Endothelial cell of umbilical vein (primary cell): ENCODE data around the gene GSK3A. TPM values are rescaled to one million over a fixed set of nuclear protein-coding genes. Genes with fewer than 3 reads are reported as not detected.
A peak's percentile ranks its signal among the peaks of the same experiment; 100 is the strongest.

ENCODE experiments used
- BruUV-seq: library from RNA; stranded (reverse); fragments of 400-500 nt; replicated peaks from 2 replicates; lab custom pipeline; 2021; lab: Mats Ljungman, UMichigan
- CTCF ChIA-PET: fragments of 300-600, 350-600 bp; sonication (Branson Sonifier 250); formaldehyde crosslinking; loops from one replicate; lab custom pipeline; 2021; ENCODE audit warnings: antibody characterized with exemption, inconsistent platforms; lab: Charles Lee
- POLR2A ChIA-PET: fragments of 300-600, 350-600 bp; sonication (Branson Sonifier 250); formaldehyde crosslinking; loops from one replicate; lab custom pipeline; 2021; ENCODE audit warnings: antibody characterized with exemption, inconsistent platforms; lab: Charles Lee
- DNase-seq: peaks from one replicate; pipeline ENCODE4 v3.0.0-alpha.2; 2011; ENCODE audit warnings: low read depth, low spot score
- FAIRE-seq: peaks from 2 replicates; lab custom pipeline; 2011; peaks lifted over from hg19 to GRCh38; lab: Jason Lieb, UNC
- H2AFZ ChIP-seq: 2 replicates; pipeline ENCODE4 v1.6.0; 2012; ENCODE audit warnings: low read depth, low read length, control low read depth, inconsistent platforms
- H3K27ac ChIP-seq: 2 replicates; pipeline ENCODE4 v1.5.1; 2011; ENCODE audit warnings: low read depth, mild to moderate bottlenecking, control low read depth, low read length, moderate library complexity; ENCODE audit not compliant: insufficient read depth
- H3K27me3 ChIP-seq, 2 experiments: 2 replicates each; pipeline versions ENCODE4 v1.6.0 to v1.6.1; 2011; ENCODE audit warnings: low read length in 2 of 2, mixed read lengths in 1 of 2; ENCODE audit not compliant: control insufficient read depth in 2 of 2, insufficient read depth in 2 of 2
- H3K36me3 ChIP-seq, 2 experiments: 2 replicates in 1 of 2; 3 replicates in 1 of 2; pipeline ENCODE4 v1.5.1; 2011; ENCODE audit warnings: low read length in 2 of 2, mild to moderate bottlenecking in 1 of 2, moderate library complexity in 1 of 2; ENCODE audit not compliant: control insufficient read depth in 2 of 2, insufficient read depth in 2 of 2; ENCODE audit errors: extremely low read depth in 1 of 2
- H3K4me1 ChIP-seq: 3 replicates; pipeline ENCODE4 v1.5.1; 2011; ENCODE audit warnings: mild to moderate bottlenecking, low read length; ENCODE audit not compliant: control insufficient read depth, insufficient read depth; ENCODE audit errors: extremely low read depth
- H3K4me2 ChIP-seq: 2 replicates; pipeline ENCODE4 v1.6.1; 2011; ENCODE audit warnings: low read length, control low read depth, mixed read lengths; ENCODE audit not compliant: insufficient read depth
- H3K4me3 ChIP-seq, 3 experiments: fragments of 200-600 bp in 1 of 3; sonication (generic), shearing (Covaris generic) in 1 of 3; replicated peaks in 1 of 3; 2 replicates each; pipeline ENCODE4 v1.5.1; 2011 to 2016; ENCODE audit warnings: control low read depth in 3 of 3, low read length in 3 of 3, mild to moderate bottlenecking in 2 of 3, inconsistent platforms in 1 of 3, low read depth in 1 of 3, moderate library complexity in 1 of 3; ENCODE audit not compliant: insufficient read depth in 1 of 3
- H3K79me2 ChIP-seq: 2 replicates; pipeline ENCODE4 v1.6.0; 2012; ENCODE audit warnings: low read length, inconsistent platforms; ENCODE audit not compliant: control insufficient read depth, insufficient read depth
- H3K9ac ChIP-seq: replicated peaks from 2 replicates; pipeline ENCODE3; 2011; ENCODE audit warnings: low read length, control low read depth; ENCODE audit not compliant: insufficient read depth; ENCODE audit errors: extremely low read depth
- H3K9me1 ChIP-seq: replicated peaks from 3 replicates; pipeline ENCODE4 v1.6.0; 2011; ENCODE audit warnings: mild to moderate bottlenecking, low read length; ENCODE audit not compliant: control insufficient read depth, insufficient read depth; ENCODE audit errors: extremely low read depth
- H3K9me3 ChIP-seq: replicated peaks from 2 replicates; pipeline ENCODE4 v1.5.1; 2012; ENCODE audit warnings: low read length, inconsistent platforms; ENCODE audit not compliant: control insufficient read depth, insufficient read depth
- H4K20me1 ChIP-seq: replicated peaks from 2 replicates; pipeline ENCODE3; 2011; ENCODE audit warnings: mild to moderate bottlenecking, low read length; ENCODE audit not compliant: control insufficient read depth, insufficient read depth; ENCODE audit errors: extremely low read depth
- EZH2 ChIP-seq: IDR thresholded peaks from 2 replicates; pipeline ENCODE4 v1.6.1; 2012; ENCODE audit warnings: borderline replicate concordance, low read depth, mild to moderate bottlenecking, moderate library complexity, low read length, inconsistent platforms; ENCODE audit not compliant: severe bottlenecking
- FOS ChIP-seq: IDR thresholded peaks from 2 replicates; pipeline ENCODE4 v1.6.1; 2011; ENCODE audit warnings: mild to moderate bottlenecking, low read length, moderate library complexity, borderline replicate concordance; ENCODE audit not compliant: insufficient read depth
- GATA2 ChIP-seq: IDR thresholded peaks from 2 replicates; pipeline ENCODE4 v1.7.0; 2011; ENCODE audit warnings: low read depth, mild to moderate bottlenecking, moderate library complexity, mixed read lengths, low read length; ENCODE audit not compliant: insufficient read length, insufficient read depth
- JUN ChIP-seq: IDR thresholded peaks from 2 replicates; pipeline ENCODE4 v1.6.1; 2011; ENCODE audit warnings: borderline replicate concordance, low read depth; ENCODE audit not compliant: insufficient read length, insufficient read depth
- MYC ChIP-seq: IDR thresholded peaks from one replicate; pipeline ENCODE4 v1.6.1; 2011; ENCODE audit warnings: mild to moderate bottlenecking, low read depth, low read length
- dilution Hi-C: fragments of 300-500 bp; cut with MboI; formaldehyde crosslinking; loops from one replicate; pipeline ENCODE4 v1.15.0; 2019; ENCODE audit warnings: low sequenced_read_pairs; ENCODE audit not compliant: extremely low pct_ligation_motif_present
- intact Hi-C: fragments of 100-400 bp; cut with micrococcal nuclease; formaldehyde crosslinking; loops from one replicate; pipeline ENCODE4 v1.10.0; 2022
- polyA plus RNA-seq, 4 experiments: library from polyadenylated mRNA; depleted of rRNA in 3 of 4; stranded (reverse) in 3 of 4; unstranded in 1 of 4; fragments of >200 nt; gene quantifications; 2 replicates each; pipeline versions ENCODE4 v1.2.1 to v1.2.3, GENCODE V29; 2011 to 2012; ENCODE audit warnings: missing spikeins in 1 of 4
- total RNA-seq: library from RNA; stranded (reverse); gene quantifications from 2 replicates; pipeline ENCODE4 v1.2.3, GENCODE V29; 2021
- TF ChIP-seq, protein P1 (sequence below): IDR thresholded peaks from 2 replicates; pipeline ENCODE4 v1.6.1; 2011; ENCODE audit not compliant: insufficient read depth, insufficient read length

Gene GSK3A
- total and polyA plus RNA-seq, 2 donors (not counting 3 experiments of a cell fraction or from before 2014, with no cell fraction given): 49.5 to 73.7 TPM

DNA sequence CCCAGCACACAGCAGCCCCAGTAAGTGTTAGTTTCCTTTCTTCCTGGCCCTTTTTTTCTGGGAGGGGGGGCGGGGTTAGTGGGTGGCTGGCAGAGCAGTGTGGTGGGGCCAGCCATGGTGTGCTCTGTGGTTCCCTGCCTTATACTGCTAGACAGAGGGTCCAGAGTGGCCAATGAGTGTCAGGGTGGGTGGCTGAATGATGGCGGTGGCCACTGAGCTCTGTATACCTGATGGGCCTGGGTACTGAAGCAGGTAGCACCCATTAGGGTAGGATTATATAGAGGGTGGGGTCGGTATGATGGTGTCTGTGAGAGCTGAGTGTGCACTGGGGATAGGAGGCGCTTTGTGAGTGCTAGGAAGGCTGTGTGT is 40.4 kb upstream of the GSK3A start:
- TF ChIP-seq GATA2: no peak
- TF ChIP-seq EZH2: no peak
- no peak for TF ChIP-seq MYC
- ChIA-PET POLR2A (interaction anchor here (1.7 kb wide), 1 partner anchor 13 kb away, joined by 6 read pairs; no protein-coding TSS in a partner anchor), CTCF (interaction anchor here (7.4 kb wide), 1 partner anchor 36 kb away, joined by 365 read pairs; the partner anchor contains the start of gene GSK3A)
- peaks cover 26% of the 10 kb centered on the region for H3K79me2 ChIP-seq
- no peak overlapping the region for H3K27ac ChIP-seq
- BruUV-seq: no TSS peak
- no peaks in the 10 kb centered on the region for H4K20me1 ChIP-seq
- H3K4me2 ChIP-seq: no peak overlapping the region
- H3K4me1 ChIP-seq: peaks cover 59% of the 10 kb centered on the region
- peaks cover 0 to 10% of the 10 kb centered on the region in 2 experiments for H3K36me3 ChIP-seq
- H3K27me3 ChIP-seq: no peaks in the 10 kb centered on the region
- H3K9ac ChIP-seq: no peak overlapping the region
- no peak for DNase-seq
- H2AFZ ChIP-seq: no peak overlapping the region
- H3K4me3 ChIP-seq: no peak overlapping the region
- no peaks in the 10 kb centered on the region for H3K9me1 ChIP-seq
- dilution Hi-C loops: no loop called here
- no peaks in the 10 kb centered on the region for H3K9me3 ChIP-seq
- FAIRE-seq: no peak
- intact Hi-C loops: no loop called here

DNA sequence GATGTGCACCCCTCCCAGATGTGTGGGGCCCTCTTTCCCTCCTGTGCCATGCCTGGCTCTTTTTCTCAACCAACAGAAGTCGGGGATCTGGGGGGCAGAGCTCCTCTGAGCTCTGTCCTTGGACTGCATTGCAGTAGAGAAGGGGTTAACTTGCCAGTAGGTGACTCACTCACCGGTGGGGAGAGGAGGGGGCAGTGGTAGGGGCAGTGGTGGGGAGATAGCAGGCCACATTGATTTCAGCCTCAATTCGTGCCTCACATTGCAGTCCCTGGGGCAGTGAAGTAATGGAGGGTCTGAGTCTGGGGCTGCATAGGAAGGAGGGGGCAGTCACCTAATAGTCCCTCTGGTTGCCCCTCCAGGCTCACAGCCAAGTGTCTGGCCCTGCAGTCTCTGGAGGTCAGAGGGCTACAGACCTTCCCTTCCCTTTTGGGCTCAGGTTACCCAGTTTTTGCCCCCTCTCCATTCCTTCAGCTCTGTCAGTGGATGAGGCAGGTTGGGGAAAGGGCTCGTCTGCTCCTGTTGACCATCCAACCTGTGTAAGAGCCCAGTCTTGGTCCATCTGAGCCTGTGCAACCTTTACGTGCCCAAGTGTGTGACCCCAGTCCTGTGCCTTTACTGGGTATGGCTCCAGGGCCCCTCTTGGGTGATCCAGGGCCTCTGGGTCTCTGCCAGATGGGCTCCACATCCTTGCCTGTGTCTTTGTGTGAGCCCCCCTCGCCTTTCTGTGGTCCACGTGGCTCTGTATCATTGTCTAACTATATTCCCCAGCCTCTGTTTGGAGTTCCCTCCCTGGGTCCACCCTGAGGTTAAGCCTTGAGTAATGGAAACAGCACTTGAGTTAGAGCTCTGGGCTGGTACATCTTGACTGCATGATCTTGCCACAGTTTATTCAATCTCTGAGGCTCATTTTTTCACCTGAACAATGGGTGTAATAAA is 39.7 kb upstream of the GSK3A start:
- intact Hi-C loops (loop anchor here (2.0 kb wide), 3 partner anchors 65 to 169 kb away; partner anchors contain the start of genes DEDD2 and POU2F2), dilution Hi-C loops (no loop called here)
- no TSS peak for BruUV-seq
- H4K20me1 ChIP-seq: no peaks in the 10 kb centered on the region
- H3K27ac ChIP-seq: peak overlapping the region; percentile 39
- H3K9me3 ChIP-seq: no peaks in the 10 kb centered on the region
- peaks cover 0 to 2% of the 10 kb centered on the region in 2 experiments for H3K36me3 ChIP-seq
- H3K4me3 ChIP-seq: peak overlapping the region in 2 of 3 experiments; percentile 2 to 24
- H3K4me2 ChIP-seq: peak overlapping the region; percentile 45
- CTCF ChIA-PET: interaction anchor here (0.6 to 7.4 kb wide), 4 partner anchors 11 to 142 kb away, joined by 3 to 365 read pairs (median 3); partner anchors contain the start of gene GSK3A
- POLR2A ChIA-PET: interaction anchor here (0.8 to 1.7 kb wide), 2 partner anchors 12 to 34 kb away, joined by 3 to 6 read pairs; no protein-coding TSS in a partner anchor
- no peak overlapping the region for H2AFZ ChIP-seq
- H3K79me2 ChIP-seq: peaks cover 26% of the 10 kb centered on the region
- FAIRE-seq (peak; percentile 67), DNase-seq (peak; percentile 72)
- no peaks in the 10 kb centered on the region for H3K9me1 ChIP-seq
- no peaks in the 10 kb centered on the region for H3K27me3 ChIP-seq
- TF ChIP-seq JUN (no peak), FOS (peak; percentile 58)
- TF ChIP-seq, protein P1, sequence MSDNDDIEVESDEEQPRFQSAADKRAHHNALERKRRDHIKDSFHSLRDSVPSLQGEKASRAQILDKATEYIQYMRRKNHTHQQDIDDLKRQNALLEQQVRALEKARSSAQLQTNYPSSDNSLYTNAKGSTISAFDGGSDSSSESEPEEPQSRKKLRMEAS: peak; percentile 5
- H3K4me1 ChIP-seq: peaks cover 64% of the 10 kb centered on the region
- H3K9ac ChIP-seq: no peak overlapping the region
